Measurements from ENCODE around the gene SNX9.
A peak's percentile ranks its signal among the peaks of the same experiment; 100 is the strongest.

SNX9 gene

GRCh38 chr6:157905590-157906342 is 82.7 kb downstream of the SNX9 start:
- H3K4me3 ChIP-seq (replicated peaks in 1 of 2; ENCODE audit: low read depth in 2 of 2, low read length in 2 of 2): no peak overlapping the region
- TF ChIP-seq CTCF (IDR thresholded peaks at IDR 0.05; ENCODE audit: low read depth, low read length): no peak
- no peak for DNase-seq (ENCODE audit: low read depth in 2 of 2)

DNA sequence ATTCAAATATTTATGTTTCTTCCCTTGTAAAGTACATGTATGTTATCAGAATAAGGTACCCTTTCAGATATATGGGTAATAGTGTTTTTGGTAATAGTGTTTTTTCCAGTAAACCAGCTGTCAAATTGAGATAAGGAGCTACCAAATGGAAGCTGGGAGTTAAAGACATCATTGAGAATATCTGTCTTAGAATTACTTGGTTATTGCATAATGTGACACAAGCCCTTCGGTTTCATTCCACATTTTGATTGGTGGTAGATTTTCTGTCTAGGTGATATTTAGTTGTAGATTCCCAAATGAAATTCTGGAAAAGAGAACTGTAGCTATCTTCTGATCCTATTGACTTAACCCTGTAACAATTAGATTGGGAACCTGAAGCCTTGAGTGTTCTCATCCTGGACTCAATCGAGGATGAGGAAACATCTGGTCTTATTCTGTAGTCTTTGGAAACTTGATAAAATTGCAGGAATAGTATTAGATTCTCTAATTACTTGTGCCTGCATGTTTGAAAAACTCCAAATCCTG is 83.6 kb downstream of the SNX9 start:
- no peak for DNase-seq (ENCODE audit: low read depth in 2 of 2)
- no peak for TF ChIP-seq CTCF (IDR thresholded peaks at IDR 0.05; ENCODE audit: low read depth, low read length)
- H3K4me3 ChIP-seq (replicated peaks in 1 of 2; ENCODE audit: low read depth in 2 of 2, low read length in 2 of 2): no peak overlapping the region

DNA sequence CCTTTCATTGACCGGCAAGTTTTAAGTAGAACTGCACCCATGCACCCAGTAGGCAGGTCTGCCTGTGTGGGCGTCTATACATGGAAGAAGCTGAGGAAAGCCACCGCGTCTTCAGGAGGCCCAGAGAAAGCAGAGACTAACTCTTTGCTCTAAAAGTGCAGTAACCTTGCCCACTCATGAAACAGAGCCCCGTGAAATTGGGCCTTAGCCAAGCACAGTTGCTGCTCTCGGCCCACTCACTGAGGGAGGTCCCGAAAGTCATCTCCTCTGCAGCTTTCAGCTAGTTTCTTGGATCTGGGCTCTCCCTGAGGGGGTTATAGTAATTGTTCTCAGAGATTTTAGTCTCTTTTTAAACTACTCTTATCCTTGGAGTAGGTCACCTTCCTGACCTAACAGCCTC is 84.6 kb downstream of the SNX9 start:
- no peak overlapping the region for H3K4me3 ChIP-seq (replicated peaks in 1 of 2; ENCODE audit: low read depth in 2 of 2, low read length in 2 of 2)
- TF ChIP-seq CTCF (IDR thresholded peaks at IDR 0.05; ENCODE audit: low read depth, low read length): no peak
- no peak for DNase-seq (ENCODE audit: low read depth in 2 of 2)

GRCh38 chr6:157908369-157909281 is 85.6 kb downstream of the SNX9 start:
- no peak for TF ChIP-seq CTCF (IDR thresholded peaks at IDR 0.05; ENCODE audit: low read depth, low read length)
- no peak for DNase-seq (ENCODE audit: low read depth in 2 of 2)

GRCh38 chr6:157909282-157909664 is 86.2 kb downstream of the SNX9 start:
- no peak for TF ChIP-seq CTCF (IDR thresholded peaks at IDR 0.05; ENCODE audit: low read depth, low read length)
- H3K4me3 ChIP-seq (replicated peaks in 1 of 2; ENCODE audit: low read depth in 2 of 2, low read length in 2 of 2): no peak overlapping the region
- DNase-seq (ENCODE audit: low read depth in 2 of 2): no peak

More at GRCh38 chr6:157908369-157909281, 85.6 kb downstream of the SNX9 start:
- H3K4me3 ChIP-seq (replicated peaks in 1 of 2; ENCODE audit: low read depth in 2 of 2, low read length in 2 of 2): no peak overlapping the region

DNA sequence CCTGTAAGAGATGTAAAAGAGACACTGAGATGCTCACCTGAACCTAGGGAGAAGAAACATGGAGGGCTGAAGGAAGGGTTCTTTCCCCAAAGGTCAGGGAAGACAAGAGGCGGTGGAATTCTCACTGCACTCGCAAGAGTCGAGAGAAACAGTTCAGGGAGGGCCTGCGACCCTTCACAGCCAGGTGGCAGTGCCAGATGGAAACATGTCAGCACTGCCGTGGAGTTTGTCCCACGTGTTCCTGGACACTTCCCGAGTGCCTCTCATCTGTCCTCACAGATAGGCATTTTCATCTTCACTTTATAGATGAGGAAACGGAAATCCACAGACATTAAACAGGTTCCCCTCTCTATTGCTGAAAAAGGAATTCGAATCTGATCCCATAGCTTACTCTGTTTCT is 88.2 kb downstream of the SNX9 start:
- DNase-seq (ENCODE audit: low read depth in 2 of 2): no peak
- no peak overlapping the region for H3K4me3 ChIP-seq (replicated peaks in 1 of 2; ENCODE audit: low read depth in 2 of 2, low read length in 2 of 2)
- TF ChIP-seq CTCF (IDR thresholded peaks at IDR 0.05; ENCODE audit: low read depth, low read length): peak; percentile 3

All from cardiac fibroblast (primary cell).